GM12878 (cell line): ENCODE results near the gene UBE3B.

Source experiments
- CBX5 ChIP-seq: sonication (generic); IDR thresholded peaks from 2 replicates; pipeline ENCODE4 v1.6.1; 2016; ENCODE audit warnings: low read depth, moderate library complexity, mild to moderate bottlenecking, inconsistent platforms
- CHD1 ChIP-seq: IDR thresholded peaks from 2 replicates; pipeline ENCODE4 v1.6.1; 2012; ENCODE audit warnings: low read depth, low read length, improper control_type of control experiment
- CTCF ChIP-seq, 3 experiments: IDR thresholded peaks in 2 of 3; conservative IDR thresholded peaks in 1 of 3; 2 replicates each; pipeline ENCODE4 v1.5.1; 2011; ENCODE audit warnings: low read depth in 3 of 3, low read length in 3 of 3, mild to moderate bottlenecking in 3 of 3, control low read depth in 2 of 3, moderate library complexity in 2 of 3, inconsistent platforms in 1 of 3, mixed read lengths in 1 of 3; ENCODE audit not compliant: control insufficient read depth in 2 of 3, insufficient read depth in 1 of 3; ENCODE audit errors: extremely low read depth in 1 of 3
- EZH2 ChIP-seq: IDR thresholded peaks from 2 replicates; pipeline ENCODE4 v1.6.1; 2012; ENCODE audit warnings: low read depth, mild to moderate bottlenecking, control low read depth, inconsistent platforms, low read length, borderline replicate concordance; ENCODE audit not compliant: control insufficient read depth
- FOS ChIP-seq: IDR thresholded peaks from 3 replicates; pipeline ENCODE4 v1.6.1; 2011; ENCODE audit warnings: borderline replicate concordance; ENCODE audit not compliant: insufficient read length; ENCODE audit errors: extremely low read depth
- KAT2A ChIP-seq: conservative IDR thresholded peaks from 2 replicates; pipeline ENCODE4 v1.6.1; 2011; ENCODE audit warnings: low read depth, low read length; ENCODE audit not compliant: control insufficient read depth
- NFYA ChIP-seq: IDR thresholded peaks from 2 replicates; pipeline ENCODE4 v1.6.1; 2011; ENCODE audit warnings: low read depth, mild to moderate bottlenecking, low read length, improper control_type of control experiment, borderline replicate concordance
- POLR2A ChIP-seq: IDR thresholded peaks from 2 replicates; pipeline ENCODE4 v1.6.1; 2011; ENCODE audit warnings: low read depth, mild to moderate bottlenecking, low read length
- POLR2AphosphoS5 ChIP-seq: IDR thresholded peaks from 2 replicates; pipeline ENCODE4 v1.6.1; 2011; ENCODE audit warnings: mild to moderate bottlenecking, low read length, inconsistent platforms
- REST ChIP-seq: IDR thresholded peaks from 2 replicates; pipeline ENCODE4 v1.6.1; 2012; ENCODE audit warnings: mild to moderate bottlenecking, low read depth, low read length
- SRF ChIP-seq, 2 experiments: IDR thresholded peaks; 2 replicates each; pipeline ENCODE4 v1.6.1; 2011; ENCODE audit warnings: low read depth in 2 of 2, low read length in 2 of 2, mild to moderate bottlenecking in 1 of 2, moderate library complexity in 1 of 2
- TAF1 ChIP-seq: IDR thresholded peaks from 2 replicates; pipeline ENCODE4 v1.6.1; 2011; ENCODE audit warnings: mild to moderate bottlenecking, low read depth, low read length, borderline replicate concordance
- YY1 ChIP-seq: IDR thresholded peaks from 2 replicates; pipeline ENCODE4 v1.6.1; 2011; ENCODE audit warnings: low read depth, mild to moderate bottlenecking, low read length

GRCh38 chr12:109493090-109493489 lies 15.7 kb downstream of the UBE3B start:
- TF ChIP-seq FOS (no peak), POLR2A (no peak), KAT2A (no peak), CBX5 (no peak), CTCF (IDR thresholded peaks at IDR 0.05 in 2 of 3, conservative IDR thresholded peaks at IDR 0.05 in 1 of 3; ENCODE audit: control insufficient read depth in 2 of 3, extremely low read depth in 1 of 3, insufficient read depth in 1 of 3, low read depth in 3 of 3, low read length in 3 of 3) (no peak), SRF (IDR thresholded peaks at IDR 0.05; ENCODE audit: low read depth in 2 of 2, low read length in 2 of 2) (no peak), REST (no peak), POLR2AphosphoS5 (no peak), YY1 (no peak), CHD1 (no peak), EZH2 (no peak), TAF1 (no peak), NFYA (no peak)
